Esophagus (tissue), 2 donors: ENCODE measurements around the gene CAPNS2. TPM values are rescaled to one million over a fixed set of nuclear protein-coding genes. Genes with fewer than 3 reads are reported as not detected.
"Not testable (repeated sequence)": the region's sequence is repeated elsewhere in the genome, so short reads cannot be mapped to it uniquely, and the experiment has no call there.

Experiments
- H3K27ac ChIP-seq, 2 donors: one replicate each; pipeline ENCODE4 v1.5.1; 2013; ENCODE audit warnings: low read depth in 2 of 2, mild to moderate bottlenecking in 2 of 2, inconsistent platforms in 1 of 2, low read length in 1 of 2, moderate library complexity in 1 of 2
- H3K27me3 ChIP-seq, 2 donors: one replicate each; pipeline ENCODE4 v1.6.1; 2013; ENCODE audit warnings: low read length in 2 of 2, control low read depth in 1 of 2, mild to moderate bottlenecking in 1 of 2; ENCODE audit not compliant: insufficient read depth in 2 of 2, control insufficient read depth in 1 of 2
- H3K36me3 ChIP-seq, 2 donors: one replicate each; pipeline ENCODE4 v1.6.1; 2013; ENCODE audit warnings: low read length in 1 of 2; ENCODE audit not compliant: control insufficient read depth in 2 of 2, insufficient read depth in 2 of 2
- H3K4me1 ChIP-seq, 2 donors: one replicate each; pipeline ENCODE4 v1.6.1; 2013; ENCODE audit warnings: low read length in 1 of 2; ENCODE audit not compliant: control insufficient read depth in 2 of 2, insufficient read depth in 2 of 2
- H3K4me3 ChIP-seq, 2 donors: one replicate each; pipeline ENCODE4 v1.5.1; 2013; ENCODE audit warnings: low read length in 2 of 2, mild to moderate bottlenecking in 2 of 2, low read depth in 1 of 2, moderate library complexity in 1 of 2
- H3K9me3 ChIP-seq, 2 donors: one replicate each; pipeline ENCODE4 v1.6.1; 2013; ENCODE audit warnings: mild to moderate bottlenecking in 2 of 2, low read depth in 1 of 2, low read length in 1 of 2, moderate library complexity in 1 of 2; ENCODE audit not compliant: control insufficient read depth in 2 of 2, insufficient read depth in 1 of 2
- WGBS, 2 donors: extraction: QIAGEN DNeasy Blood & Tissue Kit; methylation state at CpG; one replicate each; pipeline ENCODE4 v1.1.7; 2013; 5-methylcytosine and 5-hydroxymethylcytosine counted together
- polyA plus RNA-seq, 2 donors: library from polyadenylated mRNA; stranded (reverse); fragments of 200-250 nt; gene quantifications; one replicate each; pipeline ENCODE4 v1.2.3, GENCODE V29; 2013
- donor health status: healthy with polysubstance abuse.
- donor health status: Bipolar disorder and iron deficiency.

CAPNS2 gene
- polyA plus RNA-seq, 2 donors: 58.1 to 88.1 TPM

- H3K4me1 ChIP-seq: no peaks in the 10 kb centered on the region
- no peak overlapping the region for H3K27ac ChIP-seq
- peaks cover 0 to 5% of the 10 kb centered on the region in 2 donors for H3K36me3 ChIP-seq
- WGBS, 2 donors: 77 to 81% methylated on average over 2 of the region's 2 CpGs
- H3K27me3 ChIP-seq: no peaks in the 10 kb centered on the region
- no peak overlapping the region for H3K4me3 ChIP-seq
- H3K9me3 ChIP-seq: no peaks in the 10 kb centered on the region
These were observed 9.9 kb downstream of the CAPNS2 start for GRCh38 chr16:55576384-55576783.

GRCh38 chr16:55577887-55578286 is 11.4 kb downstream of the CAPNS2 start:
- no peak overlapping the region for H3K4me3 ChIP-seq
- H3K27ac ChIP-seq: no peak overlapping the region
- H3K36me3 ChIP-seq: peaks cover 0 to 5% of the 10 kb centered on the region in 2 donors
- no peaks in the 10 kb centered on the region for H3K9me3 ChIP-seq
- WGBS, 2 donors: 74 to 80% methylated on average over 3 of the region's 3 CpGs
- no peaks in the 10 kb centered on the region for H3K27me3 ChIP-seq
- no peaks in the 10 kb centered on the region for H3K4me1 ChIP-seq

- no peaks in the 10 kb centered on the region for H3K9me3 ChIP-seq
- no peak overlapping the region for H3K27ac ChIP-seq
- no peaks in the 10 kb centered on the region for H3K27me3 ChIP-seq
- 80 to 82% methylated on average over 2 of the region's 2 CpGs for WGBS, 2 donors
- no peaks in the 10 kb centered on the region for H3K4me1 ChIP-seq
- H3K4me3 ChIP-seq: no peak overlapping the region
- peaks cover 0 to 1% of the 10 kb centered on the region in 2 donors for H3K36me3 ChIP-seq
These were observed 19.1 kb downstream of the CAPNS2 start for GRCh38 chr16:55585631-55586030.

- Histone ChIP-seq H3K4me1 (no peaks in the 10 kb centered on the region), H3K4me3 (no peak overlapping the region), H3K9me3 (no peaks in the 10 kb centered on the region), H3K27ac (no peak overlapping the region), H3K27me3 (peaks cover 0 to 2% of the 10 kb centered on the region in 2 donors), H3K36me3 (no peaks in the 10 kb centered on the region)
- 83 to 86% methylated on average over 6 of the region's 6 CpGs for WGBS, 2 donors
These were observed 22.3 kb downstream of the CAPNS2 start for GRCh38 chr16:55588799-55589198.

GRCh38 chr16:55592306-55592705 is 25.8 kb downstream of the CAPNS2 start:
- no peak overlapping the region for H3K4me3 ChIP-seq
- no peaks in the 10 kb centered on the region for H3K9me3 ChIP-seq
- no peak overlapping the region for H3K27ac ChIP-seq
- no peaks in the 10 kb centered on the region for H3K36me3 ChIP-seq
- peaks cover 0 to 2% of the 10 kb centered on the region in 2 donors for H3K27me3 ChIP-seq
- H3K4me1 ChIP-seq: no peaks in the 10 kb centered on the region

- no peaks in the 10 kb centered on the region for H3K9me3 ChIP-seq
- WGBS, 2 donors: 64 to 74% methylated on average over 4 of the region's 4 CpGs
- H3K4me3 ChIP-seq: no peak overlapping the region
- H3K27me3 ChIP-seq: no peaks in the 10 kb centered on the region
- H3K27ac ChIP-seq: no peak overlapping the region
- no peaks in the 10 kb centered on the region for H3K36me3 ChIP-seq
- H3K4me1 ChIP-seq: peaks cover 0 to 2% of the 10 kb centered on the region in 2 donors
These were observed 31.4 kb downstream of the CAPNS2 start for GRCh38 chr16:55597928-55598327.

- H3K4me1 ChIP-seq: no peaks in the 10 kb centered on the region
- no peaks in the 10 kb centered on the region for H3K27me3 ChIP-seq
- no peaks in the 10 kb centered on the region for H3K9me3 ChIP-seq
- 22 to 29% methylated on average over 4 of the region's 4 CpGs for WGBS, 2 donors
- no peak overlapping the region for H3K27ac ChIP-seq
- no peaks in the 10 kb centered on the region for H3K36me3 ChIP-seq
- H3K4me3 ChIP-seq: no peak overlapping the region
These were observed 39.4 kb downstream of the CAPNS2 start for GRCh38 chr16:55605754-55606336.

- no peaks in the 10 kb centered on the region for H3K36me3 ChIP-seq
- H3K27me3 ChIP-seq: no peaks in the 10 kb centered on the region
- H3K4me3 ChIP-seq: no peak overlapping the region
- 71 to 73% methylated on average over 6 of the region's 6 CpGs for WGBS, 2 donors
- peaks cover 0 to 5% of the 10 kb centered on the region in 2 donors for H3K9me3 ChIP-seq
- H3K4me1 ChIP-seq: no peaks in the 10 kb centered on the region
- H3K27ac ChIP-seq: no peak overlapping the region
These were observed 47.3 kb downstream of the CAPNS2 start for GRCh38 chr16:55613613-55614335.

GRCh38 chr16:55615071-55615470 is 48.6 kb downstream of the CAPNS2 start:
- H3K9me3 ChIP-seq: peaks cover 0 to 5% of the 10 kb centered on the region in 2 donors
- H3K27me3 ChIP-seq: no peaks in the 10 kb centered on the region
- H3K4me1 ChIP-seq: no peaks in the 10 kb centered on the region
- no peak overlapping the region for H3K4me3 ChIP-seq
- no peak overlapping the region for H3K27ac ChIP-seq
- H3K36me3 ChIP-seq: no peaks in the 10 kb centered on the region
- 72 to 77% methylated on average over 3 of the region's 3 CpGs for WGBS, 2 donors

- H3K36me3 ChIP-seq, H3K27me3 ChIP-seq: not testable (repeated sequence)
- WGBS, 2 donors: 82 to 84% methylated on average over 11 of the region's 11 CpGs
These were observed 49.2 kb downstream of the CAPNS2 start for GRCh38 chr16:55615670-55616069.

More at GRCh38 chr16:55615670-55616069, 49.2 kb downstream of the CAPNS2 start:
- not testable (repeated sequence) for H3K4me1 ChIP-seq, H3K4me3 ChIP-seq, H3K9me3 ChIP-seq, H3K27ac ChIP-seq
